Measurements from ENCODE around the gene TSSK3.

TSSK3 gene

DNA sequence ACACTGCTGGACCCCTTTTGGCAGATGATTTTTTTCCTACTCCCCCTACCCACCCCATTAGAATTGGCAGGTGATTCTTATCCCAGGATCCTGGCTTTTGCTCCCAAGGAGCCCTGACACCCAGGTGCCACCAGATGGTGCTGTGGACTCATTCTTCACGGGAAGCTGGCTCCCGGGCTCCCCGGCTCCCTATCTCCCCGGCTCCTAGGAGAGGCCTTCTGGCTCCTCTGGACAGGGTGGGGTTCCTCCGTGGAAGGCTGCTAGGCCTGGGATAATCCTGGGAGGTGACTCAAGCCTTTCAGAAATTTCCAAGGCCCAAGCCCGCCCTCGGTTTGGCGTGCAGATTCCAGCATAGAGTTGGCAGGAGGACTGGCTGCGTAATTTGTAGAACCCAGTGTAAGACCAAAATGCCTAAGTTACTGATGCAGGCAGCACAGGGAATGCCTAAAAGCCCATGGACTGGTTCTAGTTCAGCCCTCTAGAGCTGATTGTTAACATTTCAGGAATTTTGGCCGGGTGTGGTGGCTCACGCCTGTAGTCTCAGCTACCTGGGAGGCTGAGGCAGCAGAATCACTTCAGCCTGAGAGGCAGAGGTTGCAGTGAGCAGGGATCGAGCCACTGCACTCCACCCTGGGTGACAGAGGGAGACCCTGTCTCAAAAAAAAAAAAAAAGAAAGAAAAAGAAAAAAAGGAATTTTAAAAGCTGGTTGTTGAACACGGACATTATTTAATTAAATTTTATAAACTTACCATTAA lies 38.7 kb downstream of the TSSK3 start:
- DNase-seq (ENCODE audit: low spot score): peak; percentile 91

DNA sequence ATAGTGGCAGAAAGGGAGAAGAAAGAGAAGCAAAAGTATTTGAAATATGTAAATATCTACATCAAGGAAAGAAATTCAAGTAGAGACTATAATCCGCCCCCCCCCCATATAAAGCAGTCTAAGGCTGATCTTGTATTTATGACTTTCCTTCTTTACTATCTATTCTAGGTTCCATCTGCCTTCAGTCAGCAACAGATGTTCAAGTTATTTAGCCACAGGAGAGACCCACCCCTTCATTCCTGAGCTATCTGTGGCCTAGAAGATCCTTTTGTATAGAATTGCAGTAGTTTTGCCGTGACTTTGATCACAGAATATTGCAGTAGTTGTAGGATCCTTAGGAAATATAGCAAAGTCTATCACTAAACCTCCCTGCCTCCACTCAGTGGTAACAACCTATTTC lies 42.6 kb downstream of the TSSK3 start:
- no peak for DNase-seq (ENCODE audit: low spot score)

DNA sequence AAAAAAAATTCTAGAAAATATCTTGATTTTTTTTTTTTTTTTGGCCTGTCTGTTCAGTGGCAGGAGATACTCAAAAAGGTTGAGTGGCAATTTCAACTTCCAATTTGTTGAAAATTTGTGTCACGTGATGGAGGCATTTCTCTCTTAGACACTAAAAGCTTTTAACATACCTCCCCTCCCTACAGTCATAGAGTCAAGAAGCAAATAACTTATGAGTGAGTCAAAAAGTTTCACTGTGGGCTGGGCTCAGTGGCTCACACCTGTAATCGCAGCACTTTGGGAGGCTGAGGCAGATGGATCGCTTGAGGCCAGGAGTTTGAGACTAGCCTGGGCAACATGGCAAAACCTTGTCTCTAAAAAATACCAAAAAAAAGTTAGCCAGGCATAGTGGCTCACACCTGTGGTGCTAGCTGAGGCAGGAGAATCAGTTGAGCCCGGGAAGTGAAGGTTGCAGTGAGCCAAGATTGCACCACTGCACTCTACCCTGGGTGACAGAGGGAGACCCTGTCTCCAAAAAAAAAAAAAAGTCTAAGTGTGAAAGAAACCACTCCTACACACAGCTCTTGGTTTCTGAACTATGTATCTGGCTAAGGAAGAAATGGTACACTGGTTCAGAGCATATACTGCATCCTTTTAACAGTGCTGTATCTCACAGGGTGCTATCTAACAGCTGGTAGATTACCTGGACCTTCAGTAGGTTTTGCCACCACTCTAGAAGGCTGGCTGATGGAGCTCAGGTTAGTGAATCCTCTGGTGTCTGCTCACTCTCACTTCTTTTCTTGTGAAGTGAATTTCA lies 43.5 kb downstream of the TSSK3 start:
- no peak for DNase-seq (ENCODE audit: low spot score)

DNA sequence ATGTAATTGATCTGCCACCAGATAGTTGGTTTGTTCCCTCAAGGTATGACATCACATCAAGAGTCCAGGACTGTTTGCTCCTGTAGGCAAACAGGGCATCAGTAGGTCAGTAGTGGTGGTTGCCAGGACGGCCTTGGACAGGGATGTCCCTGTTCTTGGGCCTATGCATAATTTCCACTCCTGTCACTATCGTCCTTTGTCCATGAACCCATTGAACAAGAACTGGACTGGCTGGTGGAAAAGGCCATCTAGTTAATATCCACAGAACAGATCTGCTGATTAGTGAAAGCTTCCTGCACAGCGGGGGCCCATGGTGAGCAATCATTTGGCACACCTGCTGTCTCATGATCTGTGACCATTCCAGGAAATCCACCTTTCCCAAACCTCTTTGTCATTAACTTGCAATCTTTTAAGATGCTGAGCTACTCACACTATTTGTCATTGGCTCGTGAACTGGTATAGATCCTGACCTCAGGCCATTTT lies 44.3 kb downstream of the TSSK3 start:
- peak; percentile 49 for DNase-seq (ENCODE audit: low spot score)

DNA sequence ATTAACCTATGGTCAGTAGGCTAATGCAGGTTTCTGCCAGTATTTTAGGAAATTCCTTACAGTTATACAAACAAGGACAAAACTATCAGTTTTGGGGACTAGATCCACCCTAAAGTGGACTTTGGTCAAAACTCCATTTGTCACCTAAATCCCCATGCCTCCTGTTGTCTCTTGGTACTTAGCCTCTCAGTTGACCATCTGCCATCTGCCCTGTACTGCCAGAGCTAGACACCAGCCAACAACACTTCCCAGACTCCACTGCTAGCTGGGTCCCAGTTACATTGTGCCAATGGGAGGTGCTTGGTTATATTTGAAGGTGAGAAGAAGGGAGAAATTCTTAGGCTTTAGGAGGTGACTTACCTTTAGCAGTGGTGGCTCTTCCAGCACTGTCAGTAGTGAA lies 48.9 kb downstream of the TSSK3 start:
- DNase-seq (ENCODE audit: low spot score): peak; percentile 95

DNA sequence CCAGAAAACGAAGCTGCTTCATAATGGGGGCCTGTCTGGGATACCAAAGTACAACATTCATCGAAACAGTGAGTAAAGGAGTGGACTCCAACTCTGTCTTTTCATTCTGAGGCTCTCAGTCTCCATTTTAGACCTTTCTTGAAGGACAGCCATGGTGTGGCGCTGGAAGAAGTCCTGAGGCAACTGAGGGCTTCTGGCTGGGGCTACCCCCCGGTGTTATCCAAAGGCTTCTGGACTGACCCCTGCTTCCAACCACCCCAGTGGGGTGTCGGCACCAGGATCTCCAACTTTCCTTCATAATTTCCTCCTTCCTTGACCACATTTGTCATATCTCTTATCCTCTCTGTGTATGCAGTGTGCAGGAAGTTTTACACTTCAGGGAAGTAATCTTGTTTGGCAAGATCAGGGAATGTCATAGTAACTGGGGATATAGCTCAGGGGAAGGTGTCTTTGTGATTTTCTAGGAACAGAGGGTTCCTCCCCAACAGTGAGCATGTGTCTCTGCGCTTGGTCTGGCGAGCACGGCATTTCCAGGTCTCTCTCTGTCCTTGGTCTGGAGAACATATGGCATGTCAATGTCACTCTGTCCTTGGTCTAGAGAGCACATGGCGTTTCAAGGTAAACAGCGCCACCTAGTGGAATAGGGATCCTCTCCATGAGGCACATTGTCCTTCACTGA lies 51.3 kb downstream of the TSSK3 start:
- DNase-seq (ENCODE audit: low spot score): peak; percentile 94

Data from cerebellar cortex (tissue), 1 donor.